HG03060 (cell line): ENCODE results near the gene GALNT16.
"Not testable (repeated sequence)": the region's sequence is repeated elsewhere in the genome, so short reads cannot be mapped to it uniquely, and the experiment has no call there.

Experiments
- ATAC-seq: cut with Tn5 transposase; IDR thresholded peaks from one replicate; pipeline ENCODE4 v1.9.1; 2021; ENCODE audit warnings: low read depth, moderate number of reproducible peaks; ENCODE audit not compliant: unreplicated experiment

GALNT16 gene

DNA sequence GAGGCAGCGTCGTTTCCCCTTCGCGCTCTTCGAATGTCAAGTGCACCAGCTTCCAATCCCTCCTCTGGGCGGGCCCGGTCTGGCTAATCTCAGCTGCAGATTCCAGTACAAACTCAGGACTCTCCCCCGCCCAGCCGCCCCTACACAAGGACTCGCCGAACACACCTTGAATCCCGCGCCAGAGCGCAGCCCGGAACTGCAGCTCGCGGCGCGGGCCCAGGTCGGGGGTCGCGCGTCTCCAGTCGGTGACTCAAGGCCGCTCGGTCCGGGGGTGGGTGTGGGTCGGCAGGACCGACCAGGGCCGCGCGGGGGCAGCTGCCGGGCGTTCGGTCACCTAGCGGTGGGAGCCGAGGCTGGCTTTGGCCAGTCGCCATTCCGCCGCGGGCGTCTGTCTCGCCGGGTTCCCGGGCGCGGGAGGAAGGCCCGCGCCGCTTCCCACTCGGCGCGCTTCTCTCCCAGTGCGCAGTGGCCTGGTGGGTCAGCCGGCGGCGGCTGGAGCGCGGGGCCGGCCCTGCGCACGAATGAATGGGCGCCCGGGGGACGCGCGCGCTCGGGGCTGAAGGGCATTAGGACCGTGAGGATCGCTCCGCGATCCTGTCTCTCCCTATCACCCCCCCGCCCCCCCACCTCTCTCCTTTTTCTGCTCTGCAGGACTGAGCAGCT, at the start of gene GALNT16:
TSS of gene GALNT16 (plus strand) at position 632 of the 663 bp plus-strand sequence. CDS start 133 bp downstream, outside the sequence.
- ATAC-seq: no peak

- no peak for ATAC-seq
Observed at GRCh38 chr14:69214393-69214792, 45.6 kb upstream of the GALNT16 start.

- ATAC-seq: not testable (repeated sequence)
Observed at GRCh38 chr14:69217663-69218062, 42.3 kb upstream of the GALNT16 start.

- ATAC-seq: no peak
Observed at GRCh38 chr14:69224946-69225345, 35.0 kb upstream of the GALNT16 start.

DNA sequence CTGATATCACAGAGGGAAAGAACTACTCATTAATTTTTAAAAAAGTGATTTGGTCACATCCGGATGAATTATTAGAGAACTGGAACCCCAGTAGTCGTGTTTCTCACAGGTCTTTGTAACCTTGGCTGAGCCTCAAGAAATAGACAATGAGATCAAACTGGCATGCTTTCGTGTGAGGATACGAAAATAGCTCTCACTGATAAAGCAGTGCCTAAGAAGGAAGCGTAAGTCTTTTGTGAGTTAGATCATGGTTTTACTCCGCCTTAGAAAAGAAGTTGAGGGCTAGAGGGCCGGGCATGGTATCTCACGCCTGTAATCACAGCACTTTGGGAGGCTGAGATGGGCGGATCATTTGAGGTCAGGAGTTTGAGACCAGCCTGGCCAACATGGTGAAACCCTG, 33.8 kb upstream of the GALNT16 start:
- no peak for ATAC-seq

DNA sequence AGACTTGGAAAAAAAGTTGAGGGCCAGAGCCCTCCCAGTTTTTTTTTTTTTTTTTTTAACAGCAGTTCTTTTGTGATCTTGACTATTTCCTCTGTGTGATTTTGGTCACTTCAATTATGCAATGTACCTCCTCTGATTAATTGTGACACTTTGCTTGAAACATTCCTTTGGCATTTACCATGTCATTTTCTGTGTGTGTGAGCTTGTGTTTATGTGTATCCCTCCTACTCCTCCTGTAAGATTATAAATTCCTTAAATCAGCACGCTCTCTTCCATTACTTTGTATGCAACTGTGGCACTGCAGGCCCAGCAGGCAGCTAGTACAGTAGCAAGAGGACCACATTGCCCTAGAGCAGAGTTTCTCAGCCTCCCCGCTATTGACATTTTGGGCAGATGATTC, 33.2 kb upstream of the GALNT16 start:
- no peak for ATAC-seq

GRCh38 chr14:69231486-69231885, 28.5 kb upstream of the GALNT16 start:
- ATAC-seq: no peak

DNA sequence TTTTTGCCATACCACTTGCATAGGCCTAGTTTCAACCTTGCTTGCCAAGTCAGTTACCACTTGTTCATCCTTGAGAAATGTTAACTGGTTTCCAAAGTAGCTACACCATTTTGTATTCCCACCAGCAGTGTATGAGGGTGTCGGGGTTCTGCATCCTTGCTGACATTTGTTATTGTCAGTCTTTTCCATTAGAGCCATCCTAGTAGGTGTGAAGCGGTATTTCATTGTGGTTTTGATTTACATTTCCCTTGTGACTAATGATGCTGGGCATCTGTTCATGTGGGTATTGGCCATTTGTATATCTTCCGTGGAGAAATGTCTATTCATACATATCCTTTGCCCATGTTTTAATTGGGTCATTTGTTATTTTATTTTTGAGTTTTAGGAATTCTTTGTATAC, 27.6 kb upstream of the GALNT16 start:
- no peak for ATAC-seq

GRCh38 chr14:69234106-69234505, 25.9 kb upstream of the GALNT16 start:
- no peak for ATAC-seq

GRCh38 chr14:69235708-69236107, 24.2 kb upstream of the GALNT16 start:
- ATAC-seq: no peak

GRCh38 chr14:69237142-69237541, 22.8 kb upstream of the GALNT16 start:
- ATAC-seq: no peak

DNA sequence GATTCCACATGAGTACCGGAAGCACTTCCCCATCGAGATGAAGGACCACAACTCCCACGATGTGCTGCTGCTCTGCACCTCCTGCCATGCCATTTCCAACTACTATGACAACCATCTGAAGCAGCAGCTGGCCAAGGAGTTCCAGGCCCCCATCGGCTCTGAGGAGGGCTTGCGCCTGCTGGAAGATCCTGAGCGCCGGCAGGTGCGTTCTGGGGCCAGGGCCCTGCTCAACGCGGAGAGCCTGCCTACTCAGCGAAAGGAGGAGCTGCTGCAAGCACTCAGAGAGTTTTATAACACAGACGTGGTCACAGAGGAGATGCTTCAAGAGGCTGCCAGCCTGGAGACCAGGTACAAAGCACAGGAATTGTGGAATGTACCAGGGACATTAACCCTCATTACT, 22.4 kb upstream of the GALNT16 start:
- no peak for ATAC-seq

- no peak for ATAC-seq
Observed at GRCh38 chr14:69238883-69239282, 21.1 kb upstream of the GALNT16 start.

GRCh38 chr14:69240527-69241173, 19.3 kb upstream of the GALNT16 start:
- no peak for ATAC-seq

DNA sequence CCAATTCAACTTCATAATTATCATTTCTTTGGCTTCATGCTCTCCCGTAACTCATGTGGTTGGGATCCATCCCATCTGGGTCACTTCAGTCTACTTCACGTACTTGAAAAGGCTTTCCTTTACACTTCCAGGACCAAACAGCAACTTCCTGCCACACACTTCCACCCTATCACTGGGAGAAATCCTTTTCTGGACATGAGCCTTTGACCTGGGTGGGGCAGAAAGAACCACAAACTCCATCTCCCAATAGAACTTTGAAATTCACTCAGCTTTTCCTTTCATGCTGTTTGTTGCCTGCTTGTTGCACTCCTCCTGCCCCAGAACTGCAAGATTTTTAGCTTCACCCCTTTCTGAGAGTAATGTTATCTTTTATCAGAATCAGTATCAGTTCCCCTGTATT, 18.4 kb upstream of the GALNT16 start:
- no peak for ATAC-seq

GRCh38 chr14:69242311-69243224, 17.4 kb upstream of the GALNT16 start:
- ATAC-seq: no peak

DNA sequence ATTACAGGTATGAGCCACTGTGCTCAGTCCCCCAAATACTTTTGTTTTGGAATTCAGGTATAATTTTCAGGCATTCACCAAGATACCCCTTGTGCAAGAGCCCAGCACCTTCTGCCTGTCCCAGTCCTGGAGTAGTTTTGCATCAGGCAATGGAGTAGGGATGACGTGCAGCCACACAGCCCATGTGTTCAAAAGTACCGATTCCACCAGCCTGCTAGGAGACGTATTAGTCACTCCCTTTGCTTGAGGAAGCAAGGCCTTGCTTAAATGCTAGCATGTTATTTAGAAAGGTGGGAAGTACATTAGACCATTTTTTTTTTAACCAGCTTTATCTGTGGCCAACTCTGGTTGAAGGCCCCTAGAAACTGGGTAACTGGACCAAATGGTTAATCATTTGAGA, 15.0 kb upstream of the GALNT16 start:
- ATAC-seq: no peak

GRCh38 chr14:69246331-69246730, 13.6 kb upstream of the GALNT16 start:
- no peak for ATAC-seq

DNA sequence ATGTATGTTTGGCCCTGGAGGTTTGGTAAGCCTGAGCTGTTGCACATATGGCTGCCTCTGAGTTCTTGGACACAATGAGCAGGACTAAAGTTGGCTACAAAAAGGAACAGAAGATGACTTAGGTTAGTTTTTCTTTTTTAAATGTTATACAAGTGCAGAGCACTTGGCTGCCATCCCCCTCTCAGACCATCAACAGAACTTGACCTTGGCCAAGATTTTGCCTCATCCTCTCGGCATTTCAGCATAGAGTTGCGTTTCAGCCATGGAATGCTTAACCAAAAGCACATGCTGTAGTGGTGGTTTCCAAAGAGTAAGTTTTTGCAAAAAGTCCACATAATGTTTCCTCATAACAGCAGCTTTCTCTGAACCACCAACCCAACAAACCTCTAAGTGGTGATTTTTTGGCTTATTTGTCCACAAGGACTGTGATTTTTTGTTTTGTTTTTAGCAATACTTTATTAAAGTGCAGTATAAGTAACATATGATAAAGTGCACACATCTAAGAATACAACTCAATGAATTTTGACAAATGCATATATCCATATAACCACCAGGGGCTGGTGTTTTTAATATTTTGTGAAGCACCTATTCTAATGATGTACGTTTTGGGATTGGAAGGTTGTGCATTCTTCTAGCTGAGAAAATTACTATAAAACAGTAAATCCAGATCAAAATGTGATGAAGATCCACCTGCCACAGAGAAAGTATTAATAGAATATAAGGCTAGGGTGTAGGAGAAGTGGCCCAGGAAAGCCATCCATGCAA, 12.1 kb upstream of the GALNT16 start:
- ATAC-seq: no peak

- ATAC-seq: no peak
Observed at GRCh38 chr14:69249603-69250002, 10.4 kb upstream of the GALNT16 start.

- ATAC-seq: no peak
Observed at GRCh38 chr14:69252851-69253250, 7.1 kb upstream of the GALNT16 start.
